Neural progenitor cell (in vitro differentiated cells): ENCODE results near the gene STOM. TPM values are rescaled to one million over a fixed set of nuclear protein-coding genes. Genes with fewer than 3 reads are reported as not detected.

Experiments
- DNase-seq: peaks from one replicate; pipeline ENCODE4 v3.0.0-alpha.2; 2016; ENCODE audit warnings: low spot score
- H2AFZ ChIP-seq: fragments of 200-600 bp; sonication (generic); replicated peaks from 2 replicates; pipeline ENCODE4 v1.6.1; 2016; ENCODE audit warnings: antibody characterized with exemption
- H3F3A ChIP-seq: fragments of 200-600 bp; sonication (generic); 2 replicates; pipeline ENCODE4 v1.6.1; 2016; ENCODE audit warnings: antibody characterized with exemption, low read depth
- H3K27ac ChIP-seq: fragments of 200-600 bp; sonication (generic); 2 replicates; pipeline ENCODE4 v1.5.1; 2016; ENCODE audit warnings: mild to moderate bottlenecking
- H3K27me3 ChIP-seq: fragments of 200-600 bp; sonication (generic); 2 replicates; pipeline ENCODE4 v1.6.1; 2016; ENCODE audit warnings: mild to moderate bottlenecking, moderate library complexity
- H3K36me3 ChIP-seq: fragments of 200-600 bp; sonication (generic); 2 replicates; pipeline ENCODE4 v1.5.1; 2016
- H3K4me1 ChIP-seq: fragments of 200-600 bp; sonication (generic); 2 replicates; pipeline ENCODE4 v1.6.1; 2016; ENCODE audit warnings: mixed run types
- H3K4me2 ChIP-seq: fragments of 200-600 bp; sonication (generic); 2 replicates; pipeline ENCODE4 v1.6.1; 2016
- H3K4me3 ChIP-seq: fragments of 200-600 bp; sonication (generic); 2 replicates; pipeline ENCODE4 v1.5.1; 2016
- H3K79me2 ChIP-seq: fragments of 200-600 bp; sonication (generic); 2 replicates; pipeline ENCODE4 v1.6.1; 2016; ENCODE audit warnings: low read depth
- H3K9ac ChIP-seq: fragments of 200-600 bp; sonication (generic); 2 replicates; pipeline ENCODE4 v1.6.1; 2016
- H3K9me3 ChIP-seq: fragments of 200-600 bp; sonication (generic); 2 replicates; pipeline ENCODE4 v1.5.1; 2016; ENCODE audit warnings: low read depth
- H4K20me1 ChIP-seq: fragments of 200-600 bp; sonication (generic); 2 replicates; pipeline ENCODE4 v1.6.1; 2016; ENCODE audit warnings: low read depth
- H3K27ac Mint-ChIP-seq: 3 replicates; pipeline ENCODE4 v1.8.0; 2021; ENCODE audit warnings: mixed read lengths
- H3K27me3 Mint-ChIP-seq: 2 replicates; pipeline ENCODE4 v1.8.0; 2022; ENCODE audit warnings: low read depth, mild to moderate bottlenecking, inconsistent platforms, moderate library complexity, mixed read lengths; ENCODE audit not compliant: insufficient read depth
- H3K36me3 Mint-ChIP-seq: 3 replicates; pipeline ENCODE4 v1.8.0; 2021; ENCODE audit warnings: mixed read lengths
- H3K4me1 Mint-ChIP-seq: 3 replicates; pipeline ENCODE4 v1.8.0; 2021; ENCODE audit warnings: mixed read lengths
- H3K4me3 Mint-ChIP-seq: 3 replicates; pipeline ENCODE4 v1.8.0; 2021; ENCODE audit warnings: mild to moderate bottlenecking, moderate library complexity, mixed read lengths
- H3K9me3 Mint-ChIP-seq: 3 replicates; pipeline ENCODE4 v1.8.0; 2020; ENCODE audit warnings: mixed read lengths
- CTCF ChIP-seq: fragments of 200-600 bp; sonication (generic); IDR thresholded peaks from 2 replicates; pipeline ENCODE4 v1.5.1; 2017; ENCODE audit warnings: antibody characterized with exemption, mild to moderate bottlenecking
- EZH2 ChIP-seq: fragments of 200-600 bp; sonication (generic); IDR thresholded peaks from 2 replicates; pipeline ENCODE4 v1.6.1; 2017; ENCODE audit warnings: antibody characterized with exemption, mild to moderate bottlenecking, moderate library complexity
- EZH2phosphoT487 ChIP-seq: fragments of 200-600 bp; sonication (generic); IDR thresholded peaks from 2 replicates; pipeline ENCODE4 v1.6.1; 2017; ENCODE audit warnings: antibody characterized with exemption
- total RNA-seq: library from RNA; depleted of rRNA; stranded (reverse); fragments of >200 nt; gene quantifications from 2 replicates; pipeline ENCODE4 v1.2.3, GENCODE V29; 2015; ENCODE audit warnings: low replicate concordance

Gene STOM
- total RNA-seq, 1 donor from 2014 or later, result 99.4 TPM

GRCh38 chr9:121386442-121387175, 16.6 kb upstream of the STOM start:
- H3K27ac ChIP-seq, result no peak overlapping the region
- Mint-ChIP-seq H3K9me3 (no peaks in the 10 kb centered on the region), H3K4me3 (no peak overlapping the region), H3K4me1 (no peaks in the 10 kb centered on the region), H3K27ac (no peak overlapping the region), H3K27me3 (peaks cover 7% of the 10 kb centered on the region), H3K36me3 (no peaks in the 10 kb centered on the region)
- H3F3A ChIP-seq, result no peaks in the 10 kb centered on the region
- peaks cover 4% of the 10 kb centered on the region for H3K4me1 ChIP-seq
- no peak overlapping the region for H2AFZ ChIP-seq
- H3K79me2 ChIP-seq, result no peaks in the 10 kb centered on the region
- H3K9me3 ChIP-seq, result no peaks in the 10 kb centered on the region
- no peak overlapping the region for H3K9ac ChIP-seq
- H4K20me1 ChIP-seq, result no peaks in the 10 kb centered on the region
- H3K36me3 ChIP-seq, result no peaks in the 10 kb centered on the region
- TF ChIP-seq EZH2 (no peak), EZH2phosphoT487 (no peak), CTCF (no peak)
- no peak for DNase-seq
- no peaks in the 10 kb centered on the region for H3K27me3 ChIP-seq
- no peak overlapping the region for H3K4me3 ChIP-seq
- no peak overlapping the region for H3K4me2 ChIP-seq

- Histone ChIP-seq H3K79me2 (no peaks in the 10 kb centered on the region), H3K4me1 (peaks cover 4% of the 10 kb centered on the region), H4K20me1 (no peaks in the 10 kb centered on the region), H3K27ac (no peak overlapping the region), H3K4me2 (no peak overlapping the region), H3F3A (no peaks in the 10 kb centered on the region), H3K36me3 (no peaks in the 10 kb centered on the region), H3K9ac (no peak overlapping the region), H3K4me3 (no peak overlapping the region), H3K9me3 (no peaks in the 10 kb centered on the region), H3K27me3 (no peaks in the 10 kb centered on the region), H2AFZ (peak overlapping the region; percentile 26)
- H3K9me3 Mint-ChIP-seq, result no peaks in the 10 kb centered on the region
- no peak for DNase-seq
- TF ChIP-seq EZH2 (no peak), EZH2phosphoT487 (no peak), CTCF (no peak)
- peaks cover 3% of the 10 kb centered on the region for H3K27me3 Mint-ChIP-seq
- no peak overlapping the region for H3K4me3 Mint-ChIP-seq
- H3K36me3 Mint-ChIP-seq, result no peaks in the 10 kb centered on the region
- no peaks in the 10 kb centered on the region for H3K4me1 Mint-ChIP-seq
- no peak overlapping the region for H3K27ac Mint-ChIP-seq
These were observed 13.7 kb upstream of the STOM start for GRCh38 chr9:121383715-121384114.

GRCh38 chr9:121380846-121381245, 10.8 kb upstream of the STOM start:
- Histone ChIP-seq H3K27me3 (no peaks in the 10 kb centered on the region), H3K9ac (no peak overlapping the region), H3K36me3 (no peaks in the 10 kb centered on the region), H3K79me2 (no peaks in the 10 kb centered on the region), H3K4me1 (no peaks in the 10 kb centered on the region), H3K4me3 (no peak overlapping the region), H3F3A (no peaks in the 10 kb centered on the region), H3K27ac (no peak overlapping the region), H2AFZ (no peak overlapping the region), H4K20me1 (no peaks in the 10 kb centered on the region), H3K9me3 (no peaks in the 10 kb centered on the region), H3K4me2 (no peak overlapping the region)
- H3K27me3 Mint-ChIP-seq, result peaks cover 3% of the 10 kb centered on the region
- no peaks in the 10 kb centered on the region for H3K4me1 Mint-ChIP-seq
- H3K4me3 Mint-ChIP-seq, result no peak overlapping the region
- H3K27ac Mint-ChIP-seq, result no peak overlapping the region
- H3K9me3 Mint-ChIP-seq, result no peaks in the 10 kb centered on the region
- no peak for TF ChIP-seq CTCF
- TF ChIP-seq EZH2phosphoT487, result no peak
- no peak for TF ChIP-seq EZH2
- no peaks in the 10 kb centered on the region for H3K36me3 Mint-ChIP-seq
- no peak for DNase-seq
